Loucy (cell line): ENCODE data around the gene TUBA1C.

Source experiments
- CTCF ChIP-seq: fragments of 200-600 bp; sonication (generic); conservative IDR thresholded peaks from 2 replicates; pipeline ENCODE4 v1.5.1; 2014; ENCODE audit warnings: mild to moderate bottlenecking, antibody characterized with exemption, low read length
- EZH2phosphoT487 ChIP-seq: fragments of 200-600 bp; IDR thresholded peaks from 2 replicates; pipeline ENCODE4 v1.6.1; 2018; ENCODE audit warnings: antibody characterized with exemption, mild to moderate bottlenecking, moderate library complexity, borderline replicate concordance

GRCh38 chr12:49322367-49322707 lies 57.5 kb downstream of the TUBA1C start:
- TF ChIP-seq EZH2phosphoT487 (no peak), CTCF (no peak)
